Natural killer cell (primary cell): ENCODE measurements around the gene CD52. TPM values are rescaled to one million over a fixed set of nuclear protein-coding genes. Genes with fewer than 3 reads are reported as not detected.

Experiments used
- ATAC-seq, 3 donors: fragments of 150-1000 bp in 2 of 3; fragments of 200-7000 bp in 1 of 3; cut with Tn5 transposase; 1 replicate in 1 of 3; 2 replicates in 2 of 3; pipeline ENCODE4 v1.10.0; 2021; ENCODE audit warnings: mild to moderate bottlenecking in 2 of 3, moderate library complexity in 2 of 3
- DNase-seq, 2 donors: peaks; one replicate each; pipeline versions ENCODE4 v3.0.0 to v3.0.0-alpha.2; 2013 to 2021; ENCODE audit warnings: mixed read lengths in 1 of 2
- H3K27ac ChIP-seq: one replicate; pipeline ENCODE4 v1.5.1; 2013; ENCODE audit warnings: mild to moderate bottlenecking, low read length
- H3K27me3 ChIP-seq: one replicate; pipeline ENCODE4 v1.6.1; 2013; ENCODE audit warnings: low read length; ENCODE audit not compliant: control insufficient read depth, insufficient read depth
- H3K36me3 ChIP-seq: one replicate; pipeline ENCODE4 v1.6.1; 2013; ENCODE audit warnings: low read length; ENCODE audit not compliant: control insufficient read depth, insufficient read depth
- H3K4me1 ChIP-seq: one replicate; pipeline ENCODE4 v1.6.1; 2013; ENCODE audit warnings: low read length; ENCODE audit not compliant: control insufficient read depth, insufficient read depth
- H3K4me3 ChIP-seq: one replicate; pipeline ENCODE4 v1.5.1; 2013; ENCODE audit warnings: low read length
- H3K9me3 ChIP-seq: one replicate; pipeline ENCODE4 v1.6.1; 2013; ENCODE audit warnings: low read length; ENCODE audit not compliant: control insufficient read depth, insufficient read depth
- H3K27ac Mint-ChIP-seq, 2 donors: one replicate each; pipeline ENCODE4 v1.8.0; 2022; ENCODE audit warnings: mild to moderate bottlenecking in 2 of 2, mixed read lengths in 2 of 2, moderate library complexity in 1 of 2
- H3K27me3 Mint-ChIP-seq, 2 donors: one replicate each; pipeline ENCODE4 v1.8.0; 2022; ENCODE audit warnings: low read depth in 2 of 2, mixed read lengths in 2 of 2
- H3K36me3 Mint-ChIP-seq: one replicate; pipeline ENCODE4 v1.8.0; 2022; ENCODE audit warnings: mixed read lengths
- H3K4me1 Mint-ChIP-seq, 2 donors: one replicate each; pipeline ENCODE4 v1.8.0; 2022; ENCODE audit warnings: mixed read lengths in 2 of 2
- H3K4me3 Mint-ChIP-seq: one replicate; pipeline ENCODE4 v1.8.0; 2022; ENCODE audit warnings: mild to moderate bottlenecking, moderate library complexity, mixed read lengths
- H3K9me3 Mint-ChIP-seq, 2 donors: one replicate each; pipeline ENCODE4 v1.8.0; 2022; ENCODE audit warnings: mixed read lengths in 2 of 2
- WGBS: methylation state at CpG from one replicate; pipeline ENCODE4 v1.1.7; 2013; ENCODE audit warnings: missing lambda C conversion rate; ENCODE audit not compliant: insufficient coverage; 5-methylcytosine and 5-hydroxymethylcytosine counted together
- intact Hi-C: fragments of 100-400 bp; cut with micrococcal nuclease; formaldehyde crosslinking; loops from one replicate; pipeline ENCODE4 v1.14.2; 2022
- total RNA-seq, 4 donors: library from RNA; stranded (reverse); fragments of 120-200 nt in 1 of 4; gene quantifications; one replicate each; pipeline versions ENCODE4 v1.2.3 to v1.2.4, GENCODE V29; 2013 to 2022
- TF ChIP-seq, protein P1 (sequence below): fragments of 200-600 bp; IDR thresholded peaks from one replicate; pipeline ENCODE4 v1.8.0; 2022; ENCODE audit warnings: antibody characterized with exemption

Gene CD52
- total RNA-seq, 3 donors from 2014 or later (not counting 1 experiment from before 2014, with no cell fraction given) = 454 to 485 (median 482) TPM

DNA sequence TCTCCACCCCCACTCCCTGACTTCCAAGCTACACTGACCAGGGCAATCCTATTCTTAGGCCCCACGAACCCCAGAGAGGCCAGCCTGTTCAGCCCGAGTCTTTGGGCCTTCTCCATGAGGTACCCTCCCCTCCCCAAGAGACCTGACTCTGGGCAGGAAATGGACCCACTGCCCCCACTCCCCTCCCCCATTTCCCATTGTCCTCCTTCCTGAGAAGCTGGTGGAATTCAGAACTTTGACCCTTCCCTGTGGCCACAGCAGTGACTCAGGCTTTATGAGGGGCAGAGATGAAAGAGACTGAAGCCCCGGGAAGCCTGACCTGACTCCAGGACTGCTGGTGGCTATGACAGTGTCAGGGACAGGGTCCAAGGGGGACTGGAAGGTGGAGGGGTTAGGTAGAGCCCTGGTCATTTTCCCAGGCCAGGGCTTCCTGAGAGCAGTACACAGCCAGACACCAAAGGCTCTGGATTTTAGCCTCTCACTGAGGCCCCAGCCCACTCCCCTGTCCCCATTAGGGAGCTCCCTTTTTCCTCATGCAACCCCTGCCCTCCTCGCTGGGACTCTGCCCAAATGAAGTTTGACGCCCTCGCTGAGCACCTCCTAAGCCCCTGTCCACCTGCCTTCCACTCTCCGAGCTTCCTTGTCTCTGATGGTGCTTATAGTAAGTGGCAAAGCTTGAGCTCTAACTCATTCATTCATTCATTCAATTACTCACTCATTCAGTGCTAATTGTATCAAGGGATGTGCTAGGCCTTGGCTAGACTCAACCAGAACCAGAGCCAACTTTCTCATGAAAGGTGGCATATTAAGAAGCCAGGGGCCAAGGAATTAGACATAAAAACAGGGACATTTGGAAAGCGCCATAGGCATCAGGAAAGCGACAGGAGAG is 33.2 kb downstream of the CD52 start:
- Histone ChIP-seq H3K36me3 (no peaks in the 10 kb centered on the region), H3K27ac (no peak overlapping the region), H3K4me3 (no peak overlapping the region), H3K27me3 (no peaks in the 10 kb centered on the region), H3K4me1 (peaks cover 5% of the 10 kb centered on the region), H3K9me3 (no peaks in the 10 kb centered on the region)
- DNase-seq (no peak), ATAC-seq (no peak)
- Mint-ChIP-seq H3K27ac (no peak overlapping the region), H3K4me1 (peaks cover 6 to 11% of the 10 kb centered on the region in 2 donors), H3K36me3 (no peaks in the 10 kb centered on the region), H3K9me3 (no peaks in the 10 kb centered on the region), H3K27me3 (peaks cover 5 to 22% of the 10 kb centered on the region in 2 donors), H3K4me3 (no peak overlapping the region)
- intact Hi-C loops = no loop called here
- 90% methylated on average over 9 of the region's 9 CpGs for WGBS
- TF ChIP-seq, protein P1, sequence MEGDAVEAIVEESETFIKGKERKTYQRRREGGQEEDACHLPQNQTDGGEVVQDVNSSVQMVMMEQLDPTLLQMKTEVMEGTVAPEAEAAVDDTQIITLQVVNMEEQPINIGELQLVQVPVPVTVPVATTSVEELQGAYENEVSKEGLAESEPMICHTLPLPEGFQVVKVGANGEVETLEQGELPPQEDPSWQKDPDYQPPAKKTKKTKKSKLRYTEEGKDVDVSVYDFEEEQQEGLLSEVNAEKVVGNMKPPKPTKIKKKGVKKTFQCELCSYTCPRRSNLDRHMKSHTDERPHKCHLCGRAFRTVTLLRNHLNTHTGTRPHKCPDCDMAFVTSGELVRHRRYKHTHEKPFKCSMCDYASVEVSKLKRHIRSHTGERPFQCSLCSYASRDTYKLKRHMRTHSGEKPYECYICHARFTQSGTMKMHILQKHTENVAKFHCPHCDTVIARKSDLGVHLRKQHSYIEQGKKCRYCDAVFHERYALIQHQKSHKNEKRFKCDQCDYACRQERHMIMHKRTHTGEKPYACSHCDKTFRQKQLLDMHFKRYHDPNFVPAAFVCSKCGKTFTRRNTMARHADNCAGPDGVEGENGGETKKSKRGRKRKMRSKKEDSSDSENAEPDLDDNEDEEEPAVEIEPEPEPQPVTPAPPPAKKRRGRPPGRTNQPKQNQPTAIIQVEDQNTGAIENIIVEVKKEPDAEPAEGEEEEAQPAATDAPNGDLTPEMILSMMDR = no peak

DNA sequence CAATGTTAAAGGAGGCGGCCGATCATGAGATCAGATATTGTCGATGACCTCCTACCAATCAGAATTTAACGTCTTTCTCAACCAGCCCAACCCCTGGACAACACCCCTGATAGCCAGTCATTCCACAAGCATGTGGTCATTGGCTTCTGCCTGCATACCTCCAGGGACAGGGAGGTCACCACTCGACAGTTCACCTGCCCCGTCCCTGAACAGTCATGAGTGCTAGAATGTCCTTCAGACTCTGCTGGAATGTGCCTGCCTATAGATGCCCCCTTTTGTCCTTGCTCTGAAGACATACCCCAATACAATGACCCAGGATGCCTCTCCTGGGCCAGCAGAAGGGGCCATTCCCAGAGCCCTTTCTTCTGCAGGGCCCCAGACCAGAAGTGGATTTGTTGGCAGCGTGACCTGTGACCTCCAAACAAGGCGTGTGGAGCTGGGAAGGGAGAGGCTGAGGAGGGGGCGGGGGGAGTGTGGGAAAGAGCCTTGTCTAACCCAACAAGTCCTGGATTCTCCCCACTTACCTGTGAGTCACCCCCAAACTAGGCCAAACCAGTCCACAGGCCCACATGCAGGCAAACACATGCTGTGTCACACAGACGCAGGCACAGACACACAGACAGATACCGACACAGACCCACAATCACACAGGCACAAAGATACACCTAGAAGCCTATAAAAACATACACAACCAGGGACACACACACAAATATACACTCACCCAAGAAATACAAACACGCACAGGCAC is 34.0 kb downstream of the CD52 start:
- H3K9me3 ChIP-seq = no peaks in the 10 kb centered on the region
- intact Hi-C loops = no loop called here
- Mint-ChIP-seq H3K27ac (no peak overlapping the region), H3K36me3 (no peaks in the 10 kb centered on the region), H3K9me3 (no peaks in the 10 kb centered on the region), H3K4me1 (peaks cover 6 to 7% of the 10 kb centered on the region in 2 donors), H3K27me3 (peaks cover 6 to 20% of the 10 kb centered on the region in 2 donors), H3K4me3 (no peak overlapping the region)
- no peak overlapping the region for H3K4me3 ChIP-seq
- WGBS = 95% methylated on average over 11 of the region's 12 CpGs
- H3K36me3 ChIP-seq = no peaks in the 10 kb centered on the region
- TF ChIP-seq, protein P1 = no peak
- no peaks in the 10 kb centered on the region for H3K27me3 ChIP-seq
- H3K4me1 ChIP-seq = peaks cover 5% of the 10 kb centered on the region
- no peak for ATAC-seq
- no peak for DNase-seq
- H3K27ac ChIP-seq = no peak overlapping the region

DNA sequence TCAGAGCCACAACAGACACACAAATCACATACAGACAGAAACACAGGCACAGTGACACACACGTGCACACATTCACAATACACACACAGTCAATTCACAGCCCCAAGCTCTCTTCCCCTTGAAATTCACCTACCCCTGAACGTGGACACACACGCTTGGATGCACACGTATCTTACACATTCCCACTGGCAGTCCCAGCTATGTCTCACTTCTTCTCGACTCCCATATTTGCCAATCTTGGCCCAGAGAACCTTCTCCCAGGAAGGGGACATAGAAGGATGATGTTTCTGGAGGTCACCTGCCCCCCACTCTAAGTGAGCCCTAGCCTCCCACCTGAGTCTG is 34.6 kb downstream of the CD52 start:
- Histone ChIP-seq H3K27ac (no peak overlapping the region), H3K27me3 (no peaks in the 10 kb centered on the region), H3K36me3 (no peaks in the 10 kb centered on the region), H3K4me3 (no peak overlapping the region), H3K4me1 (peaks cover 5% of the 10 kb centered on the region), H3K9me3 (no peaks in the 10 kb centered on the region)
- TF ChIP-seq, protein P1 = no peak
- ATAC-seq = no peak
- intact Hi-C loops = no loop called here
- no peak overlapping the region for H3K4me3 Mint-ChIP-seq
- peaks cover 5 to 7% of the 10 kb centered on the region in 2 donors for H3K4me1 Mint-ChIP-seq
- H3K36me3 Mint-ChIP-seq = no peaks in the 10 kb centered on the region
- peaks cover 6 to 22% of the 10 kb centered on the region in 2 donors for H3K27me3 Mint-ChIP-seq
- no peak overlapping the region for H3K27ac Mint-ChIP-seq
- DNase-seq = no peak
- H3K9me3 Mint-ChIP-seq = no peaks in the 10 kb centered on the region
- WGBS = 86% methylated on average over 5 of the region's 5 CpGs
